RPMI7951 (cell line): ENCODE data around the gene PBRM1. TPM values are rescaled to one million over a fixed set of nuclear protein-coding genes. Genes with fewer than 3 reads are reported as not detected.
A peak's percentile ranks its signal among the peaks of the same experiment; 100 is the strongest.

ENCODE experiments used
- DNase-seq: peaks from one replicate; pipeline ENCODE4 v3.0.0-alpha.2; 2012; ENCODE audit warnings: low read depth
- total RNA-seq: library from RNA; depleted of rRNA; stranded (reverse); fragments of >200 nt; shearing (Covaris generic); gene quantifications from 2 replicates; pipeline ENCODE4 v1.2.3, GENCODE V29; 2014; rRNA removed

PBRM1 gene
- total RNA-seq, 1 experiment from 2014 or later, result 38.9 TPM

- DNase-seq, result no peak
Observed at GRCh38 chr3:52509753-52510328, 175.9 kb downstream of the PBRM1 start.

DNA sequence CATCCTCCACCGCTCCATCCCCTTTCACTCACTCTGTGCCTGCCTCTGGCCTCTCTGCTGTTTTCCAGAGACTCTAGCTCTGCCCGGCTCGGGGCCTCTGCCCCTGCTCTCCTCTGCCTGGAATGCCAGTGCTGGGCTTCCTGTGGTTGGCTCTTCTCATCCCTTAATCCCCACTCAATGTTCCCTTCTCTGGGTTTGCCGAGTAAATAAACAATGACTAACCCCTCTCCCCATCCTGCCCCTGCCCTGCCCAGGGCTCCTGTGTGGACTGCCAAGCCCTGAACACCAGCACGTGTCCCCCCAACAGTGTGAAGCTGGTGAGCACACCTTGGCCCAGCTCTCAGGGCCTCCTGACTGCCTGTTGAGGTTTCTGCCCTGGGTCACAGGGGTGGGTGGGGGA is 178.4 kb downstream of the PBRM1 start:
- DNase-seq, result peak; percentile 67

GRCh38 chr3:52506266-52506966 is 179.3 kb downstream of the PBRM1 start:
- DNase-seq, result no peak

DNA sequence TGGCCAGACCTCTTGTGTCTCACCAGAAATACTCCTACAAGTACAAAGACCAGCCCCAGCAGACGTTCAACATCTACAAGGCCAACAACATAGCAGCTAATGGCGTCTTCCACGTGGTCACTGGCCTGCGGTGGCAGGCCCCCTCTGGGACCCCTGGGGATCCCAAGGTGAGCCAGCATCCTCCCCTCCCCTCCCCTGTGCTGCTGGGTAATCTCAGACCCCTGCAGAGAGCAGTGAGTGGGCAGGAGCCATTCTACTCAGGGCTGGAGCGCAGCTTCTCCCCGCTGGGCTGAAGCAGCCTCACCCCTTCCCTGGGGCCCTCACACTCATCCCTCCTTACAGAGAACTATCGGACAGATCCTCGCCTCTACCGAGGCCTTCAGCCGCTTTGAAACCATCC is 180.7 kb downstream of the PBRM1 start:
- DNase-seq, result no peak

DNA sequence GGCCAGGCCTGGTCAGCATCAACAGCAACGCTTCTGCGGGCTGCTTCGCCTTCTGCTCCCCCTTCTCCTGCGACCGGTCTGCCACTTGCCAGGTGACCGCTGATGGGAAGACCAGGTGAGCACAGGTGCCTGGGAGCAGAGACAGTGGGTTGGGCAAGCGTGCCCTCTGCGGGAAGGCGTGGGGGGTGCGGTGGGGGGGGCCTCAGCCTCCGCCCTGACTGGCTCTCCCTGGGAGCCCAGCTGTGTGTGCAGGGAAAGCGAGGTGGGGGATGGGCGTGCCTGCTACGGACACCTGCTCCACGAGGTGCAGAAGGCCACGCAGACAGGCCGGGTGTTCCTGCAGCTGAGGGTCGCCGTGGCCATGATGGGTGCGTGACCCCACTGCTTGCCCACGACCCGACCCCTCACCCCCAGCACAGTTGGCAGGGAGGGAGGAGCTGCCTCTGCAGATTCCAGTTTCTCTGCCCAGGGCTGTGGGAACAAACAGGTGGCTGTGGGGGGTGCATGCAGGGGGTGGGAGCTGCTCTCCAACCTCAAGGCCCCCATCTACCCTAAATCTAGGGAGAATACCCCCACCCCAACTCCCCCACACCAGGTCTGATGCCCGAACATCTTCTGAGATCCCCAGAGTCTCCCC is 181.8 kb downstream of the PBRM1 start:
- DNase-seq, result no peak

- DNase-seq, result no peak
Observed at GRCh38 chr3:52502808-52503350, 182.8 kb downstream of the PBRM1 start.

DNA sequence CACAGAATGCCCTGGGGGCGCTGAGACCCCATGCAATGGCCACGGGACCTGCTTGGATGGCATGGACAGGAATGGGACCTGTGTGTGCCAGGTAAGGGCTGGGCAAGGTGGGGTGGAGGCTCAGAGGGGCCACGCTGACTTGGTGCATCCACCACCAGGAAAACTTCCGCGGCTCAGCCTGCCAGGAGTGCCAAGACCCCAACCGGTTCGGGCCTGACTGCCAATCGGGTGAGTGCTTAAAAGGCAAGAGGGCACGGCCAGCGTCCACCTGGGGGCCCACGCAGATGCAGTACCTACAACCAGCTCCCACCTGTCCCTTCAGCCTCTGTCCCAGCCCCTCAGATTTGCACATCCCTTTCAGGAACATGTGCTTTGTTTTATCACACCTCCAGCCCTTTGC is 183.7 kb downstream of the PBRM1 start:
- no peak for DNase-seq

DNA sequence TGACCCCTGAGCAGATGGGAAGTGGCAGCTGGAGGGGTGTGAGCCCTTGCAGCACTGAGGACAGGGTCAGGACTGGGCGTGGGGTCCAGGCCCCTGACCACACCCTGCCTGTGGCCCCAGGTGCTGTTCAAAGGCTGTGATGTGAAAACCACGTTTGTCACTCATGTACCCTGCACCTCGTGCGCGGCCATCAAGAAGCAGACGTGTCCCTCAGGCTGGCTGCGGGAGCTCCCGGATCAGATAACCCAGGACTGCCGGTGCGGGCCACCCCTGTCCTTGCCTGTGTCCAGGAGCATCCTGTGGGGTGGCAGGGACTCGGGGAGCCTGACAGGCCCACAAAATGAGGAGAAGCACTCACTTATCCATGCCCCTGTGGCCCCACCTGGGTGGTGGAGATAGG is 184.7 kb downstream of the PBRM1 start:
- DNase-seq, result no peak

- DNase-seq, result peak; percentile 95
Observed at GRCh38 chr3:52498137-52499054, 187.3 kb downstream of the PBRM1 start.

DNA sequence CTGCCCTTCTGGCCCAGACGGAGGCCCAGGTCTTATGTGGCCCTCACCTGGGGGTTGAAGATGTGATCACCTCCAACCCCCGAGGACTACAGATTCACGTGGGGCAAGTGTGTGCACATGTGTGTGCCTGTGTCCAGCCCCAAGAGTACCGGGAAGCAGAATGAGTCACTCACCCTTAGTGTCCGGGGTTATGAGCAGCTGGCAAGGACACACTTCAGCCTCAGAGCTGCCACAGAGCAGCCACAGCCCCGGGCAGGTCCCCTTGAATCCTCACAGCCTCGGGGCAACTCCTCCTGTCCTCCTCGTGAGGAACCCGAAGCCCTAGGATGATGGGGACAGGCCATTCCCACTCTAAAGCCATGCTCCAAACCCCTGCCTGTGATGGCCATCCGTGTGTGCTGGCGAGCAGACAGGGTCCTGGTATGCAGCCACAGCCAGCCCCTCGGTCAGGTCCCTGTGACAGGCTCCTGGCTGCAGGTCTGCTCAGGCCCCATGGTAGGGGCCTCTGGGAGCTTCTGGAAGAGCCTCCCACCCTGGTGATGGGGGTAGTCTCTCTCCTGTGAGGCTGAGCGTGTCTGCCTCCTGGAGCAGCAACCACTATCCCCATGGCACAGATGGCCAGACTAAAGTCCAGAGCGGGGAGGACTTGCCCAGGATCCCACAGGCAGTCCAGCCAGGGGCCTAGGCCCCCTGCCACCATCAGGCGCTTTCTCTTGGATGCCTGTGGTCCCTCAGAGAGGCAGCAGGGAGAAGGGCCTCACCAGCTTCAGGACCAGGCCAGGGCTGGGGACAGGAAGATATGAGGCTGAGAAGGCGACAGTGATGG is 189.7 kb downstream of the PBRM1 start:
- DNase-seq, result peak; percentile 86

Other genes with a start within 250 kb of the PBRM1 start
- 0.10 and 0.12 TPM in 2 replicates for gene SEMA3G, start 240.8 kb downstream of the PBRM1 start, total RNA-seq
- gene TNNC1, start 231.9 kb downstream of the PBRM1 start, total RNA-seq, result not detected in 2 replicates
- gene NISCH, start 230.3 kb downstream of the PBRM1 start, total RNA-seq, result 20.9 and 21.4 TPM in 2 replicates
- under 0.01 TPM in 2 replicates for gene STAB1, start 190.6 kb downstream of the PBRM1 start, total RNA-seq
- gene NT5DC2, start 152.1 kb downstream of the PBRM1 start, total RNA-seq, result 130 and 180 TPM in 2 replicates
- gene UQCC5, start 149.3 kb downstream of the PBRM1 start, total RNA-seq, result 13.0 and 14.0 TPM in 2 replicates
- gene GNL3, start 119 bp upstream of the PBRM1 start, total RNA-seq, result 129 and 147 TPM in 2 replicates
- gene GLT8D1, start 19.9 kb upstream of the PBRM1 start, total RNA-seq, result 107 and 130 TPM in 2 replicates
- gene SPCS1, start 20.2 kb upstream of the PBRM1 start, total RNA-seq, result 209 and 214 TPM in 2 replicates
- 17.7 and 21.3 TPM in 2 replicates for gene NEK4, start 85.0 kb upstream of the PBRM1 start, total RNA-seq
- not detected in 2 replicates for gene ITIH1, start 91.7 kb upstream of the PBRM1 start, total RNA-seq
- gene ITIH3, start 108.9 kb upstream of the PBRM1 start, total RNA-seq, result not detected in 2 replicates
- gene ITIH4, start 144.8 kb upstream of the PBRM1 start, total RNA-seq, result 0.48 and 0.68 TPM in 2 replicates
- gene MUSTN1, start 149.1 kb upstream of the PBRM1 start, total RNA-seq, result 1.1 and 1.3 TPM in 2 replicates
- 10.5 and 12.1 TPM in 2 replicates for gene STIMATE, start 211.6 kb upstream of the PBRM1 start, total RNA-seq